ENCODE data around the gene MCRIP1.

The MCRIP1 gene

GRCh38 chr17:81833160-81833920 lies at the start of gene MCRIP1:
TSS of gene MCRIP1 (minus strand) at chr17:81833291. CDS start at chr17:81824506, 8,785 bp downstream.
- DNase-seq, result peak; percentile 93

GRCh38 chr17:81879121-81879520 lies 46.0 kb upstream of the MCRIP1 start:
- no peak for DNase-seq

- no peak for DNase-seq
These were observed 45.2 kb upstream of the MCRIP1 start for GRCh38 chr17:81878294-81878693.

GRCh38 chr17:81877569-81877968 lies 44.5 kb upstream of the MCRIP1 start:
- no peak for DNase-seq

- DNase-seq, result peak; percentile 94
These were observed 38.5 kb upstream of the MCRIP1 start for GRCh38 chr17:81871387-81872230.

GRCh38 chr17:81870981-81871386 lies 37.9 kb upstream of the MCRIP1 start, which contains the start of gene ARHGDIA:
TSS of gene ARHGDIA (minus strand) at chr17:81871337. CDS start at chr17:81869930, 1,407 bp downstream.
- no peak for DNase-seq

- DNase-seq, result peak; percentile 48
These were observed 37.3 kb upstream of the MCRIP1 start for GRCh38 chr17:81870131-81870980.

GRCh38 chr17:81869221-81870130 lies 36.4 kb upstream of the MCRIP1 start:
- DNase-seq, result no peak

- no peak for DNase-seq
These were observed 35.7 kb upstream of the MCRIP1 start for GRCh38 chr17:81868674-81869220.

GRCh38 chr17:81867991-81868673 lies 35.0 kb upstream of the MCRIP1 start:
- no peak for DNase-seq

- no peak for DNase-seq
These were observed 34.3 kb upstream of the MCRIP1 start for GRCh38 chr17:81867170-81867990.

GRCh38 chr17:81866440-81867169 lies 33.5 kb upstream of the MCRIP1 start:
- DNase-seq, result peak; percentile 26

GRCh38 chr17:81865733-81866439 lies 32.8 kb upstream of the MCRIP1 start:
- no peak for DNase-seq

GRCh38 chr17:81865358-81865732 lies 32.3 kb upstream of the MCRIP1 start:
- no peak for DNase-seq

GRCh38 chr17:81863833-81864768 lies 31.0 kb upstream of the MCRIP1 start:
- no peak for DNase-seq

- DNase-seq, result no peak
These were observed 30.1 kb upstream of the MCRIP1 start for GRCh38 chr17:81863123-81863675.

Measured in CD4-positive, alpha-beta T cell treated with Interferon gamma for 1 hour (primary cell).